ENCODE measurements around the gene AIF1L.
"Not testable (repeated sequence)": the region's sequence is repeated elsewhere in the genome, so short reads cannot be mapped to it uniquely, and the experiment has no call there.

The AIF1L gene

DNA sequence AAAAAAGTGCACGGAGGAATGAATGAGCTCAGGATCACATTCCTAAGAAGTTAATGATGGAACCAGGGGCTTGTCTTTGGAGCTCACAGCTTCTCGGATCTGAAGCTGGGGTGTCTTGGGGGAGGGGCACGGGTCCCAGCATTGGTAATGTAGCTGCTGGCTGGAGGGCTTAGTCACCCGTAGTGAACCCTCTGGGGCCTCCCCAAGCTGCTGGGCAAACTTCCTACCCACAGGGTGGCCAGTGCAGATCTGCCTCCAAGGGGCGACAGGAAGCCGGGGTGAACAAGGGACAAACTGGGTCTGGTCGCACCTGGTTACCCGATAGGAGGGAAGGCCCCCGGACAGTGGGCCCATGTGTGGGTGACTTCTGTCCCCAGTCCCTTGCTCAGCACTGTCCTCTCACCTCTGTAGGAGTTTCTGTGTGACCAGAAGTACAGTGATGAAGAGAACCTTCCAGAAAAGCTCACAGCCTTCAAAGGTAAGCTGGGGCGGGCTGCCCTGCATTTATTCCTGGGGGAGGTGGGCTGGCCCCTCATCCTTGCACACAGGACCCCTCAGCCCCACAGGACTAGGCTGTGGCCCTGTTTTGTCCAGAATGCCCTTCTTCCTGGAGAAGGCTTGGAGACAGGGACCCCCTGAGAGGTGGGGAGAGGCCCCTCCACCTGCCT, 15.0 kb downstream of the AIF1L start:
- H3K4me3 ChIP-seq (ENCODE audit: low read depth, low read length): no peak overlapping the region
- TF ChIP-seq, protein P1, sequence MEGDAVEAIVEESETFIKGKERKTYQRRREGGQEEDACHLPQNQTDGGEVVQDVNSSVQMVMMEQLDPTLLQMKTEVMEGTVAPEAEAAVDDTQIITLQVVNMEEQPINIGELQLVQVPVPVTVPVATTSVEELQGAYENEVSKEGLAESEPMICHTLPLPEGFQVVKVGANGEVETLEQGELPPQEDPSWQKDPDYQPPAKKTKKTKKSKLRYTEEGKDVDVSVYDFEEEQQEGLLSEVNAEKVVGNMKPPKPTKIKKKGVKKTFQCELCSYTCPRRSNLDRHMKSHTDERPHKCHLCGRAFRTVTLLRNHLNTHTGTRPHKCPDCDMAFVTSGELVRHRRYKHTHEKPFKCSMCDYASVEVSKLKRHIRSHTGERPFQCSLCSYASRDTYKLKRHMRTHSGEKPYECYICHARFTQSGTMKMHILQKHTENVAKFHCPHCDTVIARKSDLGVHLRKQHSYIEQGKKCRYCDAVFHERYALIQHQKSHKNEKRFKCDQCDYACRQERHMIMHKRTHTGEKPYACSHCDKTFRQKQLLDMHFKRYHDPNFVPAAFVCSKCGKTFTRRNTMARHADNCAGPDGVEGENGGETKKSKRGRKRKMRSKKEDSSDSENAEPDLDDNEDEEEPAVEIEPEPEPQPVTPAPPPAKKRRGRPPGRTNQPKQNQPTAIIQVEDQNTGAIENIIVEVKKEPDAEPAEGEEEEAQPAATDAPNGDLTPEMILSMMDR (IDR thresholded peaks at IDR 0.05; ENCODE audit: low read depth, low read length): no peak

DNA sequence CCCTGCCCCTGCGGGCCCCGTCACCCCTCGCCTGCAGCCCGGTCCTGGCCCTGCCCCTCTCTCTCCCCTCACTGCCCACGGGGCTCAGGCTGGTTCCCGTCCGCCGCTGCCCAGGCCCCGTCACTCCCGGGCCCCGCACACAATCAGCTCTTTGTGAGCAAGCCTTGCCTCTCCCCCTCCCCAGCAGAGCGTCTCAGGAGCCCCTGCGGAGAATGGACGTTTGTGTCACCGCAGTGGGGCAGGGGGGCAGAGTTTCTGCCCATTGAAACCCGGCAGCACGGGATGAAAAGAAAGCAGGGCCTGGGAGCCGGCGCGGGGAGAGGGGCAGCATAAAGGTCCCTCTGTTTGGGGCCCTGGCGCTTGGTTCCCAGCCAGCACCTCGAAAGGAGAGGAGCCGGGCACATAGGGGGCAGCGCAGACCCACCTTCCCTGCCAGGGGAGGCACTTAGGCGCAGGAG, 15.6 kb downstream of the AIF1L start:
- no peak overlapping the region for H3K4me3 ChIP-seq (ENCODE audit: low read depth, low read length)
- TF ChIP-seq, protein P1 (IDR thresholded peaks at IDR 0.05; ENCODE audit: low read depth, low read length): no peak

DNA sequence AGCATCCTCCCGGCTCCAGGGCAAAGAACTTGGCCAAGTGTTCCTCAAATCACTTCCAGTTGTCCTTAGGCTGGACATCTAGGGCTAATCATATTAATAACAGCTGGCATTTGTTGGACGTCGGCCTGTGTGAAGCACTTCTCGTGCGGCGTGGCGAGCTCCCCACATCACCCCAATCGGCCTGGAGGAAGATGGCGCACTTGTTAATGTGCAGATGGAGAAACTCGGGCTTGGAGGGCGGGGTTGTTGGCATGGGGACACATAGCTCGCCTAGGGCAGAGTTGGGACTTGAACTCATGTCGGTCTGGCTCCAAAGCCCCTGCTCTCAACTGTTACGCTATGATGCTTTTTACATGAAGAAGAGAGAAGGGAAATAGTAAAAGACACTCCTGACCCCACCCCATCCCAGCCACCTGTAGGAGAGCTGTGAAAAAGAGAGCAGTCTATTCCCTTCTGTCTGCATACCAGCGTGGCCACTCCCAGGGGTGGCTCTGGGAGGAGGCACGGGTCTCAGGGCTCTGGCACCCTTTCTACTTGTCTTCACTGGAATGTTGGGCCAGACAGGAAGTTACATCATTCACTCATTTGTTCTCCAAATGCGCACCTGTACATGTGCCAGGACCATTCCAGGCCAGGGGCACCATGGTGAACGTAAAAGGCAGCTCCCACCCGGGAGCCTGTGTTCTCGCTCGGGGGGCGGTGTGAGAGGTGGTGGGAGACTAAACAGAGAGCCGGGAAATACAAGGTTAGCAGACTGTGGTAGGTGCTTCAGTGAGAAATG, 16.2 kb downstream of the AIF1L start:
- H3K4me3 ChIP-seq (ENCODE audit: low read depth, low read length): no peak overlapping the region
- TF ChIP-seq, protein P1 (IDR thresholded peaks at IDR 0.05; ENCODE audit: low read depth, low read length): no peak

DNA sequence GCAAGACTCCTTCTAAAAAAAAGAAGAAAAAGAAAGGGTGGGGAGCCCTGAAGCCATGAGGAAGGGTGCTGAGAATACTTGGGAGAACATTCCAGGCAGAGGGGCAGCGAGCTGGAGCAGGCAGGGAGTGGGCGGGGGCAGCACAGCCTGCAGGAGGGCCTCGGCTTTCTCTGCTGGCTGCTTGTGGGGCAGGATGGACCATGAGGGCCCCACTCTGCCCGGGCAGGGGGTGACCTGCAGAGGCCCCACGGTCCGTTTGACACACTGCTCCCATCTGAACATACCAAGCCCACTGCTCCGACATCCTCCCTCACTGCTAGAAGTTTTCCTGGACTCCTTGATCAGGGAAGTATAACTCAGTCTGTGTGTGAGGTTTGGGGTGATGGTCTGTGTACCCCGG, 17.3 kb downstream of the AIF1L start:
- TF ChIP-seq, protein P1 (IDR thresholded peaks at IDR 0.05; ENCODE audit: low read depth, low read length): no peak
- H3K4me3 ChIP-seq (ENCODE audit: low read depth, low read length): no peak overlapping the region

DNA sequence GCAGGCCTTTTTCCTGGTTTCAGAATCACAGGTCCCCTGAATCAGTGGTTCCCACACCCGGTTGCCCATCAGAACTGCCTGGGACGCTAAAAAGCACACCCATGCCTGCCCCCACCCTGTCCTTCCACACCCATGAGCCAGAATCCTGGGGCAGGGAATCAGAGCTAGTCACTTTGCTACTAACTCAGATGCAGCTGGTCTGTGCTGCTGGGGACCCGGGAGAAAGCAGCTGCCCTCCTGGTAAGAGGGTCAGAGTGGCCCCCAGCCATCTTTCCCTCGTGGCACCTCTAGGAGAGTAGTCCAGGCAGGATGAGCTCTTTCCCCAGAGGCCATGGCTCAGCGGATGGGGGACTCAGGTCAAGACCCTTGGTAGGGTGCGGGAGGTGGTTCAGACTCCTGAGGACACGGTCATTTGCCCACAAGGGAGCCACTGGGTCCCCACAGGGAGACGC, 17.8 kb downstream of the AIF1L start:
- TF ChIP-seq, protein P1 (IDR thresholded peaks at IDR 0.05; ENCODE audit: low read depth, low read length): no peak
- H3K4me3 ChIP-seq (ENCODE audit: low read depth, low read length): no peak overlapping the region

DNA sequence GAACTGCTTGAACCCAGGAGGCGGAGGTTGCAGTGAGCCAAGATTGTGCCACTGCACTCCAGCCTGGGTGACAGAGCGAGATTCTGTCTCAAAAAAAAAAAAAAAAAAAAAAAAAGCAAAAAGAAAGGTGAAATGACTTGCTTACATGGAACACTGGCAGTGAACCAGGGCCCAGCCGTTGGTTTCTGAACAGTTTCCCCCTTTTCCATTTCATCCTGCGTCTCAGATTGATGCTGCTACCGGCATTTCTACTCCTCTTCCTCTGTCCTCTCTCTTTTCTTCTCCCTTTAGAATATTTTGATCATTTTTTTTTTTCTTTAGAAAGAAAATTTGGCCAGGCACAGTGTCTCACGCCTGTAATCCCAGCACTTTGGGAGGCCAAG, 19.0 kb downstream of the AIF1L start:
- not testable (repeated sequence) for H3K4me3 ChIP-seq (ENCODE audit: low read depth, low read length)

DNA sequence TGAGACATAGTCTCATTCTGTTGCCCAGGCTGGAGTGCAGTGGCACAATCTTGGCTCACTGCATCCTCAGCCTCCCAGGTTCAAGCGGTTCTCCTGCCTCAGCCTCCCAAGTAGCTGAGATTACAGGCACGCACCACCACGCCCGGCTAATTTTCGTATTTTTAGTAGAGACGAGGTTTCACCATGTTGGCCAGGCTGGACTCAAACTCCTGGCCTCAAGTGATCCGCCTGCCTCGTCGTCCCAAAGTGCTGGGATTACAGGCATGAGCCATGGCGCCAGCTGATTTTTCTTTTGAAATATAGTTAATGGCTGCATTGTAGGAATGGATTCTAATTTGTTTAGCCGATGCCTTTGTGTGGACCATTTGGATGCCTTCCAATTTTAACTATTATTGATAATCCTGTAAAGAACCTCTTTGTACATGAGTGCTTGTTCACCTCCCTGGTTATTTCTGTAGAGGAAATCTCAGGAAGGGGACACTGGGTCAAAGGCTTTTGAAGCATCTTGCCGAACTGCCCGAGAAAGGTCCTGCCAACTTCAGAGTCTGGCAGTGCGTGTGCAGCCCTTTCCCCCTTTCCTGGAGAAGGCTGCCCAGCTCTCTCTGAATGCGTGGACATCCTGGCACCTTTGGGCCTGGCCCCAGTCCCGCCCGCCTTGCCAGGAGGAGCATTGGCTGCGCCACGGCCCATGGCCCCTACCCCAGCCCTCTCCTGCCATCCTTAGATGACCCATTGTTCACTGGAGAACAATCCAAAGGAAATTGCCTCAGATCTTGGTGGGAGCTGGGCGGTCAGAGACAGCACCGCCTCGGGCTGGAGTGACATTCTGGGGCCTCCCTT, 20.2 kb downstream of the AIF1L start:
- TF ChIP-seq, protein P1 (IDR thresholded peaks at IDR 0.05; ENCODE audit: low read depth, low read length): no peak
- no peak overlapping the region for H3K4me3 ChIP-seq (ENCODE audit: low read depth, low read length)
